Stomach (tissue), 4 donors: ENCODE measurements around the gene GPR108.

Experiments used
- EP300 ChIP-seq: sonication (generic); formaldehyde crosslinking; IDR thresholded peaks from one replicate; pipeline ENCODE4 v1.6.1; 2017; ENCODE audit warnings: antibody characterized with exemption
- POLR2A ChIP-seq, 4 donors: fragments of 450-650 bp; IDR thresholded peaks; one replicate each; pipeline ENCODE4 v1.6.1; 2016; ENCODE audit warnings: antibody characterized with exemption in 4 of 4, control low read depth in 2 of 4, mild to moderate bottlenecking in 1 of 4, moderate library complexity in 1 of 4
- TF ChIP-seq, protein P1 (sequence below), 7 experiments: fragments of 450-650 bp in 4 of 7; fragments of 200-600 bp in 3 of 7; sonication (generic) in 3 of 7; IDR thresholded peaks; one replicate each; pipeline ENCODE4 v1.5.1; 2016 to 2019; ENCODE audit warnings: antibody characterized with exemption in 7 of 7, control low read depth in 2 of 7, mild to moderate bottlenecking in 1 of 7

DNA sequence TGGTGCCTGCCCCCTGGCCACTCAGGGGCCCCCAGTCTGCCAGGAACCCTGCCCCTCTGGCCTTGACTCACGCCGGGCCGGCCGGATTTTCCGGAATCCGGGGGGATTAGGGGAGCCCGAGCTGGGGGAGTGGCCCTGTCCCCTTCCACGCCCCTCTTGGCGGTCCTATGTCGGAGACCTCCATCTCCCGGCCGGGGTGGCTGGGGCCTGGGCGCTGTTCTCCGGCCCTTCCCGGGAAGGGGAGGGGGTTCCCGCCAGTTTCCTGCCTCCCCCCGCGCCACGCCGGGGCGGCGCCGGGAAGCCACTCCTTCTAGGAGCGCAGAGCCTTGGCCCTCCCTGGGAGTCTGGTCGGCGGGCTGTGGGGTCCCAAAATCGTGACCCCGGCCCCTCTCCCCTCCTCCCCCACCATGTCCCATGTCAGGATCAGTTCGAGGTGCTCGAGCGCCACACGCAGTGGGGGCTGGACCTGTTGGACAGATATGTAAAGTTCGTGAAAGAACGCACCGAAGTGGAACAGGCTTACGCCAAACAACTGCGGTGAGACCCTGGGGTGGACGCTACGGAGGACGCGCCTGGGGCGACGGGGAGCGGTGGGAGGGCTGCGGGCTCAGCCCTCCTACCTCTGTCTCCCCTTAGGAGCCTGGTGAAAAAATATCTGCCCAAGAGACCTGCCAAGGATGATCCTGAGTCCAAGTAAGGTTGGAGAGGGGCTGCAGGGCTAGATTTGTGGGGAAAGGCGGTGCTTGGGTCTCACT is 3.4 kb upstream of the GPR108 start:
- TF ChIP-seq, protein P1, sequence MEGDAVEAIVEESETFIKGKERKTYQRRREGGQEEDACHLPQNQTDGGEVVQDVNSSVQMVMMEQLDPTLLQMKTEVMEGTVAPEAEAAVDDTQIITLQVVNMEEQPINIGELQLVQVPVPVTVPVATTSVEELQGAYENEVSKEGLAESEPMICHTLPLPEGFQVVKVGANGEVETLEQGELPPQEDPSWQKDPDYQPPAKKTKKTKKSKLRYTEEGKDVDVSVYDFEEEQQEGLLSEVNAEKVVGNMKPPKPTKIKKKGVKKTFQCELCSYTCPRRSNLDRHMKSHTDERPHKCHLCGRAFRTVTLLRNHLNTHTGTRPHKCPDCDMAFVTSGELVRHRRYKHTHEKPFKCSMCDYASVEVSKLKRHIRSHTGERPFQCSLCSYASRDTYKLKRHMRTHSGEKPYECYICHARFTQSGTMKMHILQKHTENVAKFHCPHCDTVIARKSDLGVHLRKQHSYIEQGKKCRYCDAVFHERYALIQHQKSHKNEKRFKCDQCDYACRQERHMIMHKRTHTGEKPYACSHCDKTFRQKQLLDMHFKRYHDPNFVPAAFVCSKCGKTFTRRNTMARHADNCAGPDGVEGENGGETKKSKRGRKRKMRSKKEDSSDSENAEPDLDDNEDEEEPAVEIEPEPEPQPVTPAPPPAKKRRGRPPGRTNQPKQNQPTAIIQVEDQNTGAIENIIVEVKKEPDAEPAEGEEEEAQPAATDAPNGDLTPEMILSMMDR (IDR thresholded peaks at IDR 0.05) = no peak
- TF ChIP-seq POLR2A (IDR thresholded peaks at IDR 0.05) (no peak), EP300 (no peak)
